Osteoblast (primary cell): ENCODE results near the gene FHIT. TPM values are rescaled to one million over a fixed set of nuclear protein-coding genes. Genes with fewer than 3 reads are reported as not detected.

Experiments used
- DNase-seq: peaks from one replicate; pipeline ENCODE4 v3.0.0; 2011; ENCODE audit warnings: low spot score, mixed read lengths; ENCODE audit not compliant: insufficient read length; ENCODE audit errors: missing footprints
- H2AFZ ChIP-seq: 2 replicates; pipeline ENCODE4 v1.6.0; 2011; ENCODE audit warnings: mild to moderate bottlenecking, low read length
- H3K27ac ChIP-seq: 2 replicates; pipeline ENCODE4 v1.5.1; 2011; ENCODE audit warnings: mild to moderate bottlenecking, low read depth, low read length, moderate library complexity
- H3K27me3 ChIP-seq: 2 replicates; pipeline ENCODE4 v1.6.0; 2012; ENCODE audit warnings: mild to moderate bottlenecking, control low read depth, inconsistent platforms, low read length, moderate library complexity; ENCODE audit not compliant: insufficient read depth
- H3K36me3 ChIP-seq: 2 replicates; pipeline ENCODE4 v1.5.1; 2011; ENCODE audit warnings: mild to moderate bottlenecking, low read length, control low read depth, moderate library complexity; ENCODE audit not compliant: insufficient read depth
- H3K4me1 ChIP-seq: 2 replicates; pipeline ENCODE4 v1.5.1; 2011; ENCODE audit warnings: mild to moderate bottlenecking, low read length, control low read depth, moderate library complexity; ENCODE audit not compliant: insufficient read depth
- H3K4me2 ChIP-seq: 2 replicates; pipeline ENCODE4 v1.6.0; 2011; ENCODE audit warnings: mild to moderate bottlenecking, low read length; ENCODE audit not compliant: insufficient read depth
- H3K4me3 ChIP-seq: fragments of 200-600 bp; sonication (generic); 3 replicates; pipeline ENCODE4 v1.5.1; 2012; ENCODE audit warnings: mild to moderate bottlenecking, low read length, inconsistent platforms; ENCODE audit not compliant: insufficient read depth
- H3K79me2 ChIP-seq: 2 replicates; pipeline ENCODE4 v1.6.0; 2012; ENCODE audit warnings: mild to moderate bottlenecking, low read length, control low read depth, inconsistent platforms; ENCODE audit not compliant: insufficient read depth
- H3K9me3 ChIP-seq: 2 replicates; pipeline ENCODE4 v1.5.1; 2011; ENCODE audit warnings: low read depth, low read length, control low read depth
- H4K20me1 ChIP-seq: 2 replicates; pipeline ENCODE4 v1.6.0; 2012; ENCODE audit warnings: mild to moderate bottlenecking, low read length, control low read depth; ENCODE audit not compliant: insufficient read depth
- CTCF ChIP-seq: IDR thresholded peaks from 2 replicates; pipeline ENCODE4 v1.5.1; 2011; ENCODE audit warnings: mild to moderate bottlenecking, low read depth, low read length, moderate library complexity; ENCODE audit errors: extremely low read depth
- total RNA-seq: library from RNA; depleted of rRNA; stranded (reverse); fragments of >200 nt; gene quantifications from 2 replicates; pipeline ENCODE4 v1.2.3, GENCODE V29; 2012

FHIT gene
- total RNA-seq, 1 donor, result 3.3 TPM

GRCh38 chr3:60594025-60594424 is 657.2 kb downstream of the FHIT start:
- no peaks in the 10 kb centered on the region for H3K9me3 ChIP-seq
- H3K27me3 ChIP-seq, result peaks cover 4% of the 10 kb centered on the region
- peaks cover 7% of the 10 kb centered on the region for H3K4me1 ChIP-seq
- no peak overlapping the region for H3K27ac ChIP-seq
- H3K36me3 ChIP-seq, result no peaks in the 10 kb centered on the region
- no peak overlapping the region for H3K4me3 ChIP-seq
- DNase-seq, result no peak
- no peak overlapping the region for H3K4me2 ChIP-seq
- H4K20me1 ChIP-seq, result no peaks in the 10 kb centered on the region
- no peak overlapping the region for H2AFZ ChIP-seq
- TF ChIP-seq CTCF, result no peak
- H3K79me2 ChIP-seq, result no peaks in the 10 kb centered on the region

GRCh38 chr3:60591267-60591666 is 660.0 kb downstream of the FHIT start:
- no peak overlapping the region for H3K27ac ChIP-seq
- H3K4me2 ChIP-seq, result no peak overlapping the region
- H4K20me1 ChIP-seq, result no peaks in the 10 kb centered on the region
- H3K4me1 ChIP-seq, result peaks cover 9% of the 10 kb centered on the region
- no peak for TF ChIP-seq CTCF
- H3K36me3 ChIP-seq, result no peaks in the 10 kb centered on the region
- no peak overlapping the region for H2AFZ ChIP-seq
- DNase-seq, result no peak
- H3K27me3 ChIP-seq, result no peaks in the 10 kb centered on the region
- H3K79me2 ChIP-seq, result no peaks in the 10 kb centered on the region
- no peaks in the 10 kb centered on the region for H3K9me3 ChIP-seq
- H3K4me3 ChIP-seq, result no peak overlapping the region

- H3K4me2 ChIP-seq, result no peak overlapping the region
- H3K4me3 ChIP-seq, result no peak overlapping the region
- no peak overlapping the region for H2AFZ ChIP-seq
- no peaks in the 10 kb centered on the region for H3K27me3 ChIP-seq
- H3K9me3 ChIP-seq, result no peaks in the 10 kb centered on the region
- no peak for DNase-seq
- no peak for TF ChIP-seq CTCF
- H3K36me3 ChIP-seq, result no peaks in the 10 kb centered on the region
- H4K20me1 ChIP-seq, result no peaks in the 10 kb centered on the region
- peaks cover 19% of the 10 kb centered on the region for H3K4me1 ChIP-seq
- no peaks in the 10 kb centered on the region for H3K79me2 ChIP-seq
- no peak overlapping the region for H3K27ac ChIP-seq
Measured at GRCh38 chr3:60588806-60589205, 662.4 kb downstream of the FHIT start.

GRCh38 chr3:60585918-60586317 is 665.3 kb downstream of the FHIT start:
- DNase-seq, result no peak
- no peaks in the 10 kb centered on the region for H3K27me3 ChIP-seq
- no peaks in the 10 kb centered on the region for H3K79me2 ChIP-seq
- no peaks in the 10 kb centered on the region for H3K36me3 ChIP-seq
- no peaks in the 10 kb centered on the region for H3K9me3 ChIP-seq
- H4K20me1 ChIP-seq, result no peaks in the 10 kb centered on the region
- H3K27ac ChIP-seq, result no peak overlapping the region
- no peak for TF ChIP-seq CTCF
- no peak overlapping the region for H3K4me3 ChIP-seq
- H2AFZ ChIP-seq, result no peak overlapping the region
- no peak overlapping the region for H3K4me2 ChIP-seq
- peaks cover 20% of the 10 kb centered on the region for H3K4me1 ChIP-seq
